Measurements from ENCODE around the gene ACTR6.

GRCh38 chr12:100266585-100266834 is 65.9 kb downstream of the ACTR6 start:
- TF ChIP-seq, protein P1, sequence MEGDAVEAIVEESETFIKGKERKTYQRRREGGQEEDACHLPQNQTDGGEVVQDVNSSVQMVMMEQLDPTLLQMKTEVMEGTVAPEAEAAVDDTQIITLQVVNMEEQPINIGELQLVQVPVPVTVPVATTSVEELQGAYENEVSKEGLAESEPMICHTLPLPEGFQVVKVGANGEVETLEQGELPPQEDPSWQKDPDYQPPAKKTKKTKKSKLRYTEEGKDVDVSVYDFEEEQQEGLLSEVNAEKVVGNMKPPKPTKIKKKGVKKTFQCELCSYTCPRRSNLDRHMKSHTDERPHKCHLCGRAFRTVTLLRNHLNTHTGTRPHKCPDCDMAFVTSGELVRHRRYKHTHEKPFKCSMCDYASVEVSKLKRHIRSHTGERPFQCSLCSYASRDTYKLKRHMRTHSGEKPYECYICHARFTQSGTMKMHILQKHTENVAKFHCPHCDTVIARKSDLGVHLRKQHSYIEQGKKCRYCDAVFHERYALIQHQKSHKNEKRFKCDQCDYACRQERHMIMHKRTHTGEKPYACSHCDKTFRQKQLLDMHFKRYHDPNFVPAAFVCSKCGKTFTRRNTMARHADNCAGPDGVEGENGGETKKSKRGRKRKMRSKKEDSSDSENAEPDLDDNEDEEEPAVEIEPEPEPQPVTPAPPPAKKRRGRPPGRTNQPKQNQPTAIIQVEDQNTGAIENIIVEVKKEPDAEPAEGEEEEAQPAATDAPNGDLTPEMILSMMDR (IDR thresholded peaks at IDR 0.05 in 8 of 11, conservative IDR thresholded peaks at IDR 0.05 in 3 of 11) = no peak
- TF ChIP-seq POLR2A (IDR thresholded peaks at IDR 0.05) = no peak
